T-helper 22 cell (primary cell): Measurements from ENCODE around the gene LORICRIN.

Source experiments
- DNase-seq: peaks from one replicate; pipeline ENCODE4 v3.0.0-alpha.2; 2020; ENCODE audit warnings: low read depth

The LORICRIN gene

DNA sequence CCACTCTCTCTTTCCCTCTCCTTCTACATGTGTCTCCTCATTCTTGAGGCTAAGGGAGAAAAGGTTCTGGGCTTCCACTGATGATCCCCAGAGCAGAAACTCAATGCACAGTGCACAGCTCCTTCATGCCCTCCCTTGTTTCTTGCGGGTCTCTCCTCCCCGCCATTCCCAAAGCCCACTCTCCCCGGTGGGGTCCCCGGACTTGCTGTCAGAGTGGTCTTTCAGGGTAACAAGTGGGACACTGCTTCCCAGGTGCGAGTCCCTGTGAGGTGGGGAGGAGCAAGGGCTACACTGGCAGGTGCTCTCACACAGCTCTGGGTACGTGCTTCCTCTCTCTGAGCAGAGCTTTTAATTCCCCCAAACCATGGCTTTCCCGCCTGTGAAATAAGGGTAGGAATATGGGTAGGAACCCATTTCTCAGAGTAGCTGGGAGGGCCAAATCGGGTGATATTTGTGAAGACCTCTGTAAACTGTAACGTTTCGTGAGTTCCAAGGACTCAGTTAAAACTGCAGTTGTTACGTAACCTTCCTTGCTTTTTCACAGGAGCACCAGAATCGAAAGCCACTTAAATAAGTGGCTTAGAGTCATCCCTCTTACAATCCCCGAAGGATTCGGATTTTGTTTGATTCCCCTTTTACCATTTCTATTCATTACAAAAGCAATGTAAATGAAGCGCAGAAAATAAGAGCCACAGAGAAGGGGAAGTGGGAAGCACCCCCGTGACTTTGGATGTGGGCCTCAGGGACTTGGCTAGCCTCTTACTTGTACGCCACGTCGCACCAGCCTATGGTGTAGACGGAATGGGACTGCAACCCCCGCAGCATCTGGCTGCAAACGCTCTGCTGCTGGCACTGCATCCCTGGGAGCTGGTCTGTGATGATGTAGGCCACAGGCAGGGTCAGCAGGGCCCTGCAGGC lies 47.1 kb downstream of the LORICRIN start:
- DNase-seq: no peak

GRCh38 chr1:153307221-153307600 lies 47.7 kb downstream of the LORICRIN start:
- DNase-seq: no peak

DNA sequence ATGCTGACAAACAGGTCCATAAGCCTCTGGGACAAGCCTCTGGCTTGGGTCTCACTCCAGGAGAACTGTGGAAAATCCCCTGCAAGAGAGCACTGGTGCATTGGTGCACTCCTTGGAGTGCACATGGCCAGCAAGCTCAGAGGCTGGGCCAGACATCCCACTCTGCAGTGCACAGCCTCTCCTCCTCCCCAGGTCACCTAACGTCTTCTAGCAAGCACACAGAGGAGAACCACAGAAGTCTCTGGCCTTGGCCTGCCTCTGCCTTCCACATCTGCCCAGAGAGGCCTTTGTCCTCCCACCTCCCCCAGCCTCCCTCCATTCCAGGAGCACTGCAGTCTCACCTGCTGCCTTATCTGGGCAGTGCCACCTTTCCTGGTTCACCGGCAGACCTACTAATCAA lies 49.1 kb downstream of the LORICRIN start:
- no peak for DNase-seq

DNA sequence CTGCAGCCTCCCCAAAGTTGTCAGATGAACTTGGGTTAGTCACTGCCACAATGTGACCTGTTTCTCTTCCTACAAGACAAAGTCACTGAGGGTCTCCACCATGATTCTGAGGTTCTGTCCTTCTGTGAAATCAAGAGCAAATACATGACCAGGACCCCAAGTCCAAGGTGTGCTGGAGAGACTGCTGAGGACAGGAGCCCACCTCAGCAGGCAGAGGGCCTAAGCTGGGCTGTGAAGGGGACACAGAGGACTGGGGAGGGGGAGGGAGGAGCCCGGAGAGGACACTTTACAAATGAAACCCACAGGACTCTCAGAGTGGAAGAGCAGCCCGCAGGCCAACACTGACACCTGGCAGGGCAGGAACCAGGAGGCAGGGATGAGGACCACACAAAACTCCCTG lies 50.0 kb downstream of the LORICRIN start:
- DNase-seq: no peak

GRCh38 chr1:153310526-153310925 lies 51.0 kb downstream of the LORICRIN start:
- no peak for DNase-seq
